Measurements from ENCODE around the gene LEAP2.

LEAP2 gene

GRCh38 chr5:132883261-132883834, 9.9 kb downstream of the LEAP2 start:
- no peaks in the 10 kb centered on the region for H3K4me1 ChIP-seq (ENCODE audit: insufficient read depth, low read length, poor library complexity, severe bottlenecking)
- no peaks in the 10 kb centered on the region for H3K9me2 ChIP-seq (replicated peaks; ENCODE audit: low read depth, low read length)
- H3K4me2 ChIP-seq (ENCODE audit: low read depth, low read length, poor library complexity, severe bottlenecking) = no peak overlapping the region
- no peaks in the 10 kb centered on the region for H3K9me3 ChIP-seq (ENCODE audit: insufficient read depth, low read depth, low read length)
- H3K4me3 ChIP-seq (ENCODE audit: low read length, poor library complexity, severe bottlenecking) = no peak overlapping the region
- H3K27me3 ChIP-seq (ENCODE audit: insufficient read depth, low read length, poor library complexity, severe bottlenecking) = no peaks in the 10 kb centered on the region
- H3K36me3 ChIP-seq (ENCODE audit: insufficient read depth, low read length) = peaks cover 33% of the 10 kb centered on the region; the same call in 1 of the 2 replicates
- no peaks in the 10 kb centered on the region for H4K20me1 ChIP-seq (ENCODE audit: insufficient read depth, low read length, poor library complexity, severe bottlenecking)
- no peak overlapping the region for H3K9ac ChIP-seq (ENCODE audit: low read depth, low read length, poor library complexity, severe bottlenecking)
- no peaks in the 10 kb centered on the region for H3K79me2 ChIP-seq (ENCODE audit: insufficient read depth, low read length)
- TF ChIP-seq EZH2phosphoT487 (IDR thresholded peaks at IDR 0.05; ENCODE audit: borderline replicate concordance) = no peak
- TF ChIP-seq CTCF (conservative IDR thresholded peaks at IDR 0.05; ENCODE audit: low read length) = peak; percentile 58
- no peak overlapping the region for H2AFZ ChIP-seq (ENCODE audit: low read length)
- H3F3A ChIP-seq (ENCODE audit: low read depth) = no peaks in the 10 kb centered on the region

GRCh38 chr5:132884548-132884947, 11.1 kb downstream of the LEAP2 start:
- Histone ChIP-seq H3K9ac (ENCODE audit: low read depth, low read length, poor library complexity, severe bottlenecking) (no peak overlapping the region), H3K9me3 (ENCODE audit: insufficient read depth, low read depth, low read length) (no peaks in the 10 kb centered on the region), H2AFZ (ENCODE audit: low read length) (no peak overlapping the region), H3K79me2 (ENCODE audit: insufficient read depth, low read length) (no peaks in the 10 kb centered on the region), H3K9me2 (replicated peaks; ENCODE audit: low read depth, low read length) (no peaks in the 10 kb centered on the region), H3K4me1 (ENCODE audit: insufficient read depth, low read length, poor library complexity, severe bottlenecking) (no peaks in the 10 kb centered on the region), H3F3A (ENCODE audit: low read depth) (no peaks in the 10 kb centered on the region), H3K4me2 (ENCODE audit: low read depth, low read length, poor library complexity, severe bottlenecking) (no peak overlapping the region), H3K4me3 (ENCODE audit: low read length, poor library complexity, severe bottlenecking) (no peak overlapping the region), H4K20me1 (ENCODE audit: insufficient read depth, low read length, poor library complexity, severe bottlenecking) (no peaks in the 10 kb centered on the region), H3K27me3 (ENCODE audit: insufficient read depth, low read length, poor library complexity, severe bottlenecking) (no peaks in the 10 kb centered on the region), H3K36me3 (ENCODE audit: insufficient read depth, low read length) (peaks cover 33% of the 10 kb centered on the region; the same call in 1 of the 2 replicates)
- no peak for TF ChIP-seq CTCF (conservative IDR thresholded peaks at IDR 0.05; ENCODE audit: low read length)
- TF ChIP-seq EZH2phosphoT487 (IDR thresholded peaks at IDR 0.05; ENCODE audit: borderline replicate concordance) = no peak

GRCh38 chr5:132886064-132886823, 12.8 kb downstream of the LEAP2 start:
- H3K9ac ChIP-seq (ENCODE audit: low read depth, low read length, poor library complexity, severe bottlenecking) = no peak overlapping the region
- no peak for TF ChIP-seq CTCF (conservative IDR thresholded peaks at IDR 0.05; ENCODE audit: low read length)
- TF ChIP-seq EZH2phosphoT487 (IDR thresholded peaks at IDR 0.05; ENCODE audit: borderline replicate concordance) = no peak
- no peaks in the 10 kb centered on the region for H3K4me1 ChIP-seq (ENCODE audit: insufficient read depth, low read length, poor library complexity, severe bottlenecking)
- H3K79me2 ChIP-seq (ENCODE audit: insufficient read depth, low read length) = no peaks in the 10 kb centered on the region
- no peaks in the 10 kb centered on the region for H3K9me2 ChIP-seq (replicated peaks; ENCODE audit: low read depth, low read length)
- no peaks in the 10 kb centered on the region for H3K9me3 ChIP-seq (ENCODE audit: insufficient read depth, low read depth, low read length)
- no peaks in the 10 kb centered on the region for H3K27me3 ChIP-seq (ENCODE audit: insufficient read depth, low read length, poor library complexity, severe bottlenecking)
- no peak overlapping the region for H2AFZ ChIP-seq (ENCODE audit: low read length)
- H3K4me2 ChIP-seq (ENCODE audit: low read depth, low read length, poor library complexity, severe bottlenecking) = no peak overlapping the region
- H3F3A ChIP-seq (ENCODE audit: low read depth) = no peaks in the 10 kb centered on the region
- H4K20me1 ChIP-seq (ENCODE audit: insufficient read depth, low read length, poor library complexity, severe bottlenecking) = no peaks in the 10 kb centered on the region
- peaks cover 23% of the 10 kb centered on the region; the same call in 1 of the 2 replicates for H3K36me3 ChIP-seq (ENCODE audit: insufficient read depth, low read length)
- H3K4me3 ChIP-seq (ENCODE audit: low read length, poor library complexity, severe bottlenecking) = no peak overlapping the region

Data from Loucy (cell line).